HG03520 (cell line): ENCODE data around the gene NOVA1.
"Not testable (repeated sequence)": the region's sequence is repeated elsewhere in the genome, so short reads cannot be mapped to it uniquely, and the experiment has no call there.

Experiments
- ATAC-seq: cut with Tn5 transposase; IDR thresholded peaks from one replicate; pipeline ENCODE4 v1.9.1; 2021; ENCODE audit warnings: mild to moderate bottlenecking, moderate library complexity; ENCODE audit not compliant: unreplicated experiment

The NOVA1 gene, protein sequence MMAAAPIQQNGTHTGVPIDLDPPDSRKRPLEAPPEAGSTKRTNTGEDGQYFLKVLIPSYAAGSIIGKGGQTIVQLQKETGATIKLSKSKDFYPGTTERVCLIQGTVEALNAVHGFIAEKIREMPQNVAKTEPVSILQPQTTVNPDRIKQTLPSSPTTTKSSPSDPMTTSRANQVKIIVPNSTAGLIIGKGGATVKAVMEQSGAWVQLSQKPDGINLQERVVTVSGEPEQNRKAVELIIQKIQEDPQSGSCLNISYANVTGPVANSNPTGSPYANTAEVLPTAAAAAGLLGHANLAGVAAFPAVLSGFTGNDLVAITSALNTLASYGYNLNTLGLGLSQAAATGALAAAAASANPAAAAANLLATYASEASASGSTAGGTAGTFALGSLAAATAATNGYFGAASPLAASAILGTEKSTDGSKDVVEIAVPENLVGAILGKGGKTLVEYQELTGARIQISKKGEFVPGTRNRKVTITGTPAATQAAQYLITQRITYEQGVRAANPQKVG

DNA sequence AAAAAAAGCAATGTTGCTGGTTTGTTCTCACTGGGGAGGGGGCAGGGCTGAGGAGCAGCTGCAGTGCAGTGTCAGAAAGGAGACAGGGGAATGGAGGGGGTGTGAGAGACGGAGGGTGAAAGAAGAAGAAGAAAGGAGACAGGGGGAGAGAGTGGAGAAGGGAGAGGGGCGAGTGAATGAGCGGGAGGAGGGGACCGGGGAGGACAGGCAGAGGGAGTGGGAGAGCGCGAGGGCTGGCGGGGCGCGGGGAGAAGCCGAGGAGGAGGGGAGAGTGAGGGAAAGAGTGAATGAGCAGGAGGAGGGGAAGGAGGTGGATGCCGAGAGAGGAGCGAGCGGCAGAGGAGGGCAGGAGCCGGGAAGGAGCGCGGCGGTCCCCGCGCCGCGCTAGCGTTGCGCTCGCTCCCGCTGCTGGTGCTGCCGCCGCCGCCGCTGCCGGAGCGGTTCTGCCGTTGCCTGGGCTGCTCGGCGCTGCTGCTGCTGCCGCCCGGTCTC is at the start of gene NOVA1:
NOVA1 (minus strand) TSS at position 445 of the 492 bp plus-strand sequence. CDS start 597 bp downstream, outside the sequence.
- no peak for ATAC-seq

DNA sequence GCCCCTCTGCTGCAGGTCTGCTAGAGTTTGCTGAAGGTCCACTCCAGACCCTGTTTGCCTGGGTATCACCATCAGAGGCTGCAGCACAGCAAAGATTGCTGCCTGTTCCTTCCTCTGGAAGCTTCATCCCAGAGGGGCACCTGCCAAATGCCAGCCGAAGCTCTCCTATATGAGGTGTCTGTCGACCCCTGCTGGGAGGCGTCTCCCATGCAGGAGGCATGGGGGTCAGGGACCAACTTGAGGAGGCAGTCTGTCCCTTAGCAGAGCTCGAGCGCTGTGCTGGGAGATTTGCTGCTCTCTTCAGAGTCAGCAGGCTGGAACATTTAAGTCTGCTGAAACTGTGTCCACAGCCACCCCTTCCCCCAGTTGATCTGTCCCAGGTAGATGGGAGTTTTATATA is 47.2 kb upstream of the NOVA1 start:
- not testable (repeated sequence) for ATAC-seq

DNA sequence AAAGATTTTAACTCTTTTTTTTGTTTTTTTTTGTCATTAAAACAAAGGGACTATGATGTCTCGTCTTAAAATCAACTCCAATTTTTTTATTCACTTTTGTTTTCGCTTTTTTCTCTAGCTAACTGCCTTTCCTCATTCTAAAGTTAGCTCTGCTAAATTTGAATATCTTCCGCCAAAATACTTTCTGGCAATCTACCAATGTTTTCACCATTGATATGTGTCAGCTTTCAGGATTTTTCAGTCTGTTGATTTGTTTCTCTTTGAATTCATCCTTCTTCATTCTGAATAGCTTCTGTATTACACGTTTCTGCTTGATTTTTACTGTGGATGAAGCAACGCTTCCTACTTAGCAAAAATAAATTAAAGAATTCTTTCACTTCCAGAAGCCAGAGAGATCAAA is 38.7 kb upstream of the NOVA1 start:
- no peak for ATAC-seq

DNA sequence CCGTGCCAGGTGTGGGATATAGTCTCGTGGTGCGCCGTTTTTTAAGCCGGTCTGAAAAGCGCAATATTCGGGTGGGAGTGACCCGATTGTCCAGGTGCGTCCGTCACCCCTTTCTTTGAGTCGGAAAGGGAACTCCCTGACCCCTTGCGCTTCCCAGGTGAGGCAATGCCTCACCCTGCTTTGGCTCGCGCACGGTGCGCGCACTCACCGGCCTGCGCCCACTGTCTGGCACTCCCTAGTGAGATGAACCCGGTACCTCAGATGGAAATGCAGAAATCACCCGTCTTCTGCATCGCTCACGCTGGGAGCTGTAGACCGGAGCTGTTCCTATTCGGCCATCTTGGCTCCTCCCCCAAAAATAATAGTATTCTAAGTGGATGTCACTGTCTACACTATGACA is 37.1 kb upstream of the NOVA1 start:
- ATAC-seq = not testable (repeated sequence)

DNA sequence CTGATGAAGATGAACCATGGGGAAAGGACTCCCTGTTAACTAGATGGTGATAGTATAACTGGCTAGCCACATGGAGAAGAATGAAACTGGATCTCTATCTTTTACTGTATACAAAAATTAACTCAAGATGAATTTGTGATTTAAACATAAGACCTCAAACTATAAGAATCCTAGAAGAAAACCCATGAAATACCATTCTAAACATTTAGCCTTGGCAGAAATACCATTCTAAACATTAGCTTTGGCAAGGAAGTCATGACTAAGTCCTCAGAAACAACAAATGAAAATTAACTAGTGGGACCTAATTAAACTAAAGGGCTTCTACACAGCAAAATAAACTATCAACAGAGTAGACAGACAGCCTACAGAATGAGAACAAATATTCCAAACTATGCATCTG is 28.4 kb upstream of the NOVA1 start:
- no peak for ATAC-seq

DNA sequence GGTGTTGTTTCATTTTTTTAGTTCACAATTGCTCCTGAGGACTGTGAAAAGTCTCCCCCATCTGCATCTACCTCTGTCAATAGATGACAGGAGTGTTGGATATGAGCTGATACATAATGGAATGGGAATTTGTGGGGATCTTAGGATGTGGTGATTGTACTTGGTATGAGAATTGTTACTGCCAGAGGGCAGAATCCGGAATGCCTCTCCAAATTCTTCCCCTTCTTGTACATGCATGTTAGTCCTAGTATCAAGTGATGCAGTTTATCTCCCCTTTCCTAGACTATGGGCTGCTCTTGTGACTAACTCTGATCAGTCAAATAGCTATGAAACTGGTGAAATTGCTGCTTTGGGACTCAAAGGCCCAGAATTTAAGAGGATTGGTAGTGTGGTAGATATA is 24.8 kb upstream of the NOVA1 start:
- ATAC-seq = no peak

DNA sequence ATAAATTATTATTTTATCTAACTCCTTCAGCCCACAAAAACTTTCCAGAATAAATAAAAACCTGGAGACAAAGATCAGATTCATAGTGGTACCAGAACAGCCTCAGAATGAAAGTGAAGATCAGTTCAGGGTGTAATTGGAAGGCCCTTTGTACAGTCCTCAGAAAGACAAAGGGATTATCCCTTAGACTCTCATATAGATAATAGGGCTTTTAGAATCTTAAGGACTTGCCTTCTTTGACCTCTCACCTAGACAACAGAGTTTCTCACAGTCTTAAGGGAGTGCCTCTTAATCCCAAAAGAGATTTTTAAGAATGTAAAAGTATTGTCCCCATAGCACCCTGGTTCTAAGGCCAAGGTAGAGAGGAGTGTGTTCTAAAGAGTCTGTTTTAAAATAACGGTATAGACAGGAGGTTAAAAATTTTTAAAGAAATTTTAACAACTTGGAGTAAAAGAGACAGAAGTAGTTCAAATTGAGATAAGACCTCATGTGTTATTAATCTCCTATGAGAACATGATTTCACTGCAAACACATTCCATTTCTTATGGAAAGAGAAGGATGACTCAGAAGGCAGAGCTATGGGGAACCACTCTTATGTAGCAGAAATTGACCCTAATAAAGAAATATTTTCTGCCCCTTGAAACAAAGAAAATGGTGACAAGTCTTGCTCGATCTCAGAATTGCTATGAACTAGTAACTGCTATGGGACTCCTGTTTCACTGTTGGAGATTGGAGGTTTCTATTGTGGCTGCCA is 24.2 kb upstream of the NOVA1 start:
- no peak for ATAC-seq

DNA sequence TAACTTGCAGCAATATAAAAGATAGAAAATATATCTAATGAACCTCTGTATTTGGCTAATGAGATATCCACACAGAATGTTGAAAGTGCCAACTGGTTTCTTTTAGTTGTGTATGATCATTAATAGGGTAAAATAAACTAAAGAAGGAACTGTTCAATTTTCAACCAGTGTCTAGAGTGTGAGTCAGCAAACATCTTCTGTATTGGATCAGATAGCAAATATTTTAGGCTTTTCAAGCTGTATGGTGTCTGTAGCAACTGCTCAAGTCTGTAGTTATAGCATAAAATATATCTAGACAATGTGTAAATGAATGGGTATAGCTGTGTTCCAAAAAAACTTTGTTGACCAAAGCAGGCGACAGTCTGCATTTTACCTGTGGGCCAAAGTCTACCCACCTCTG is 23.5 kb upstream of the NOVA1 start:
- ATAC-seq = no peak

DNA sequence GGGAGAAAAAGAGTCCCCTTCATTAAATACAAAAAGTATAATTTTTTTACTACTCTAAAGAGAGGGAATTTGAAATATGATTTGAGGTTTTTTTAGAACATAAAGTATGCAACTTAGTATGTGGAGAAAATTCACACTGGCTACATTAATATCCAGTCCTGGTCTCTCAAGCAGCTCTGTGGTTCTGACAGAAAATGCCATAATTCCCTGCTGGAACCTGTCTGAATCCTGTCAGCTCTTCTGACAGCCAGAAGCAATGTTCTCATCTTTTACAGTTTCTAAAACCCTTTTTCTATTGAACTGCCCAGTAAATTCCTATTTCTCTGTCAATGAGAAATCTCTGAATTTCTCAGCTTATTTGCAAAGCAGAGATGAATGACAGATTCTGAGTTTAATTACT is 13.4 kb upstream of the NOVA1 start:
- ATAC-seq = no peak

DNA sequence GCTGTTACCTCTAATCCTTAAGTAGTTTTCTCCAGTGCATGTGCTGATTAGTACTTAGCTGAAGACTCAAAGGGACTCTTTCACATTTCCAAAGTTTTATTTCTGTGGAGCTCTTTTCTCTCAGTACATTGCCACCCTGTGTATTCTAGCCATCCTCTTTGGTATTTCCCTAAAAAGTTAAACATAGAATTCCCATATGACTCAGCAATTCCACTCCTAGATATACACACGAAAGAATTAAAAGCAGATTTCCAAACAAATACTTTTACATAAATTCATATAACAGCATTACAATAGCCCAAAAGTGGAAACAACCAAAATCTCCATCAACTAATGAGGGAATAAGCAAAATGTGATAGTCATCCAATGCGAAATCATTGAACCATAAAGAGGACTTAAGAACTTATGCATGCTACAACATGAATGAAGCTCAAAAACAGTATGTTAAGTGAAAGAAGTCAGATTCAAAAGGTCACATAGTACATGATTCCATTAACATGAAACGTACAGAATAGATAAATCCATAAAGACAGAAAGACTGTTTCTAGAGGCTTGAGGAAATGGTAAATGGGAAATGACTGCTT is 9.0 kb upstream of the NOVA1 start:
- no peak for ATAC-seq

DNA sequence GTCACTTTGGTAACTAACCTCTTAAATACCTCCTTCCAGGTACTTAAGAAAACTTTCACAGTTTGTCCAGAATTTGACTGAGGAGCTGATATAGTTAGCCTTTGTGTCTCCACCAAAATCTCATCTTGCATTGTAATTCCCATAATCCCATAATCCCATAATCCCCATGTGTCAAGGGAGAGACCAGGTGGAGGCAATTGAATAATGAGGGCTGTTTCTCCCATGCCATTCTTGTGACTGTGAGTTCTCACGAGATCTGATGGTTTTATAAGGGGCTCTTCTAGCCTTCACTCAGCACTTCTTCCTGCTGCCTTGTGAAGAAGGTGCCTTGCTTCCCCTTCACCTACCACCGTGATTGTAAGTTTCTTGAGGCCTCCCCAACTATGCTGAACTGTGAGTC is 7.8 kb upstream of the NOVA1 start:
- ATAC-seq = no peak

DNA sequence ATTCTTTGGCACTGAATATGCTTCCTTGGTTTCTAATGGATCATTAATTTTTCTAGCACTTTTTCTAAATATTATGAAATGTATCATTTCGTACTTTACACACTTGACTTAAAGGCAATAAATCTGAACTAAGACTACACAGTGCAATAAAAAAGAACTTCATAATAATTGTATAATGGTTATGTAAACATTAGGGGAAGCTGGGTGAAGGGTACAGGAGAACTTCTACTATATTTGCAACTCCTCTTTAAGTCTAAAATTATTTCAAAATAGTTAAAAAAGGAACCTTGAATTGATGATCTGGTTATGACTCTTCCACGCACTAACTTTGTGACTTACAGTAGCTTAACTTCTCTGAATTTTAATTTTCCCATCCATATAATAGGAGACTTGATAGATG is 5.1 kb upstream of the NOVA1 start:
- no peak for ATAC-seq

DNA sequence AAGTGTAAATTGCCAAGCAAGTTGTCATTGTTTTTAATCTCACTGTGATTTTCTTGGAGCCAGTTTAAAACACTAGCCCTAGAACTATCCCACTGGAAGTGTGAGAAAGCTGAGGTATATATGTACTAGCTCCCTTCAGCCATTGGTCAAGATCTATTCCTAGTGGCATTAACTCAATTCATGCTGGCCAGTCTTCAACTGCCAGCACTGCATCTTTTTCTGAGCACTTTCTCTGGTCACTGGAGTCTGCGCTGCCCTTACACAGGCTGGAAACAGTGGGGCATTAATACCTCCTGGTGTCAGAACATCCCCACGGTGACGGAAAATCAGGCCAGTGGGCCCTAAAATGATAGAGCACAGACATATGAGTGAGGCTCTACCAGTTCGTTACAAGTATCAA is 4.0 kb upstream of the NOVA1 start:
- no peak for ATAC-seq

DNA sequence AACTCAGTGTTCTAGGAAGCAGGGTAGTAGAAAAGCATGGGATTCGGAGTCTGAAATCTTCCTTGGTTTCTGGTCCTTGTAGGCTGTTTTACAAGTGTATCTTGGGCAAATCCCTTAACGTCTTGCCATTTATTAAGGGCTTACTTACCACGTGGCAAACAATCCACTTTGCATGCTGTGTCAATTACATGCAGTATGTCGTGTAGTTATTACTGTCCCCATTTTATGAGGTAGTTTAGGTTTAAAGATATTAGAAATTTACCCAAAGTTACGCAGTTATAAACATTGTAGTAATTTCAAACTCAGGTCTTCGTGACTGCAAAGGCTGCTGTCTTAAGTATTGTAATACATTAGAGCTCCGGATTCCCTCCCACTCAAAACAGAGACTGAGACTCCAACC is 1.5 kb upstream of the NOVA1 start:
- ATAC-seq = no peak

DNA sequence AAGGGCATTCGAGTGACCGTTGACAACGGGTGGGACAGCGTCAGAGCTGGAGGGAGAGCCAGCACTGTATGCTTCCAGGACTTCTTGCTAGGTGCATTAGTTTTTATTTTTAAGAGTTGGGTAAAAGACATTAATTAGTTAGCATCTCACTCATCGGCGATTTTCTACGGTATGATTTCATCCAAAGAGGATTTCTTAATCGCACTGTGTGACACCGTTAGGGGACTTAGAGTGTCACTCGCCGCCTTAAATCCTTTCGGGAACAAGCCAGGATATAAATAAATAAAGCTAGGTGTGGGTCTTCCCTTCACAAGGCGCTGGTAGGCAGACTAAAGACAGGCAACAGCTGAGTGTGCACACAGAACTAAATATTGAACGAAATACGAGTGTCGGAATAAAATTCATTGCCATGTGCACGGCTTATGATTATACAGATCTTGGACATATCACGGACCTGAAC is 869 bp upstream of the NOVA1 start:
- no peak for ATAC-seq

DNA sequence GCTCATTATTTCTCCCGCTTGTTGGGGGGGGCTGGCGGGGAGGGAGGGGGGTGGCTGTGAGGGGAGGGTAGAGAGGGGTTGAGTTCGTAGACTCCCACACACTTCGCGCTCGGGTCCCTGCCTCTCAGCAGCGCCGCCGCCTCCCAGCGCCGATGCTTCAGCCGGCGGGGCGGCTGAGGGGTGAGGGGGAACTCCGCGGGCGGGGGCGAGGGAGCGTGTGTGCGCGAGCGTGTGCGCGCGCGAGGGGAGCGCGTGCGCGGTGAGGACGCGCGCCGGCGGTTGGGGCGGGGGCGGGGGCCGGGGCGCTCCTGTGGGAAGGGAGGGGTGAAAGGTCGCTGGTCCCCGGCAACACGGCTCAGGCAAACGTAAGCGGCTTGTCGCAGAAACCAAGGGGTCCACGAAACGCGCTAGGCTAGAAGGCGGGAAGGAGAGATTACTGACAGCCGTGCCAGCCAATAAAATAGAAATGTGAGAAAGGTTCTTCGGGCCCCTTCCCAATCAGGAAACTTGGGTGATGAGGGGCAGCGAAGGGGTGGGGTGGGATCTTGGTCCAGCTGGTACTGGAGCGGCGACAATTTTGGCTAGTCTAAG is 343 bp upstream of the NOVA1 start:
- no peak for ATAC-seq

DNA sequence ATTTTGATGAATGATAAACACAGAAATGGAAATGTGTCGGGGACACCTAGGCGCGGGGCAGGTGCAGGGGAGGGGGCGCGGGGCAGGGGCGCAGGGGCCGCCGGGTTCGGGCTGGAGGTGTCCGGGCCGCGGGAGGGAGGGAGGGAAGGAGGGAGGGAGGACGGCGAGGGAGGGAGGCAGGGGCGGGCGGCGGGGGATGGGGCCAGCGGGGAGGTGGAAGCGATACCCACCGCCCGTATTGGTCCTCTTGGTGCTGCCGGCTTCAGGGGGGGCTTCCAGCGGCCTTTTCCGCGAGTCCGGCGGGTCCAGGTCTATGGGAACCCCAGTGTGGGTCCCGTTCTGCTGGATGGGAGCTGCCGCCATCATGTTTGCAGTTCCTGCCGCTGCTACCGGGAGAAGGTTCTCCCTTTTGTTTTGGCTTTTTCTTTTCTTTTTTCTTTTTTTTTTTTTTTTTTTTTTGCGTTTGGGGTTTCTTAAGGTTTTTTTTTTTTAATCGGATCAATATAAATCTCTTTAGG is 703 bp downstream of the NOVA1 start:
- ATAC-seq = no peak

DNA sequence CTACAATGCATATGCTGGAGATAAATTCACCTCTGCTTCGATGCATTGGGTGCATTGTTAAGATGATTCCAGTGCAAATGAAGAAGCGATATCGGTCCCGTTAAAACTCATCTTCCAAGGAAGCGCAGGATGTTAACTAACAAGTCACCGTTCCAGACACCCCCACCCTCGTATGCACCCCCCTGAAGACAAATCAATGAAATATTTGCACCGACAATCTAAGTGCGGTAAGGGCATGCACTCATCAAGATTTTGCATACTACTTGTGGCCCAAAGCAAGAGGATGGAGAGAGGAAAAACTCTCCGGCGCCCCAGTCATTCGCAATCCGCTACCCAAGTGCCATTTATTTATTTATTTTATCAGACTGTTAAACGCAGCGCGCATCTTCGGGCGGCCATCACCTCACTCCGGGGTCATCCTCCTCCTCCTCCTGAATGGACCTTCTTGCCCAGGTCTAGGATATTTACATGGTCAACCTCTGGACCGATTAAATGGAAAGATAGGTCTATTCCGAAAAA is 1.2 kb downstream of the NOVA1 start:
- ATAC-seq = no peak

DNA sequence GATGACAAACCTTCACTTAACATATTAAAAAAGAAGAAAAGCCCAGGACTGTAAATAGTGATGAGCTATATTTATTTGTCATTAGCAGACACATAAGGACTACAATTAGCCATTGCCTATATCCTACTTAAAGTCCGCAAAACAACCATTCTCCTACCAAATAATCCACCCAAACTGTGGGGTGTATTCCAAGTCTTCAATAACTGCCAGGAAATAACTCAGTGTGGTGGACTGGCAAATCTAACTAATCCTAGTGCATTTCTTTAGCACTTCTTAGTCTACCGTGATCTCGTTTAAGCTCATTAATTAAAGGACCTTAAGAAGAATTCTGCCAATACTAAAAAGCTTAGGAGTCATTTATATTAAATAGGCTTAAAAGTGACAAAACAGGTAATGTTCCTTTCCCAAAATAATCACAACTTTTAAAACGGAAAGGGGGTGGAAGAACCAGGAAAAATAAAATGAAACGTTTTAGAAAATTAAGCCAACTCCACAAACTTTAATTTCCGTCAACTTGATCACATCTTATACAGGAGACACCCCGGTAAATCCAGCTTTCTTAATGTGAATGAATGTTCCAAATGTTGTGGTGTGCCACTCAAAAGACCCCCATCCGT is 1.8 kb downstream of the NOVA1 start:
- ATAC-seq = no peak
